ENCODE results near the gene EDDM3A.
"Not testable (repeated sequence)": the region's sequence is repeated elsewhere in the genome, so short reads cannot be mapped to it uniquely, and the experiment has no call there.

EDDM3A gene, protein sequence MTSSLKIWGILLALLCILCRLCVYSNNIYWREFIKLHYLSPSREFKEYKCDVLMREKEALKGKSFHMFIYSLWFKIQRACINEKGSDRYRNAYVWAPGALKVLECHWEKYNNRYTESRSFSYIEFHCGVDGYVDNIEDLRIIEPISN

DNA sequence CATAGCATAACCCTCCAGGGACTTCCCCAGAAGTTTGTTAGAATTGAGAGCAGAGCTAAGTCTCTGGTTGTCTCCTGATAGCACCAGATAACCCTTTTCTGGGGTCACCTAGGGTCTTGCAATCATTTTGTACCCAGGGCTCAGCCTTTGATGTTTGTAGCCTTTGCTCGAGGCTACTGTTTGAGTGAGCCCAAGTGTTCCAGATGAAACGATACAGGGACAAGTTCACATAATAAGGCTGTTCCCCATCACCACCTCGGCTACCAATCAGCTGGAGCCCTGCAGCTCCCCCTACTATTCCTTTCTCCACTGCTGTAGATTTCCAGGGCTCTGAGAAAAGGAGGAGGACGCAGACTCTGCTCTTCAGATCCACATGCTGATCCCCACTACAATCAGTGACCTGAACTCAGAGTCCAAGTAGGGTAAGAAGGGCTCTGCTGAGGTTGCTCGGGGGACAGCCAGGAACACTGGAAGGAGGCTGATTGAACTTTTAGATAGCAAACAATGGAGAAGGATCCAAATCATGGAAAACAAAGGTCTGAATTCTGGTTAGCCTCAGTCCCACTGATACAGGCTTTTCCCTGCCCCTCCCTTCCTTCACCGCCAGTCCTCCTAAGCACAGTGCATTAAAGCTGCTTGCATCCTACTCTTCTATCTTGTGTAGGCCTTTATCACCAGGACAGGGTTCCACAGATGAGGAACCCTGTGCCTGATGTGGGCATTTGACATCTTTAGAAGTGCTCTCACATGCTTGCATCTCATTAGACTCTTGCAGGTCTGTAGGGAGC lies at the start of gene EDDM3A:
Gene EDDM3A, plus strand, starts transcription at position 317 of the 788 bp plus-strand sequence. CDS start 1,694 bp downstream, outside the sequence.
- no peak for DNase-seq (ENCODE audit: low read depth)

DNA sequence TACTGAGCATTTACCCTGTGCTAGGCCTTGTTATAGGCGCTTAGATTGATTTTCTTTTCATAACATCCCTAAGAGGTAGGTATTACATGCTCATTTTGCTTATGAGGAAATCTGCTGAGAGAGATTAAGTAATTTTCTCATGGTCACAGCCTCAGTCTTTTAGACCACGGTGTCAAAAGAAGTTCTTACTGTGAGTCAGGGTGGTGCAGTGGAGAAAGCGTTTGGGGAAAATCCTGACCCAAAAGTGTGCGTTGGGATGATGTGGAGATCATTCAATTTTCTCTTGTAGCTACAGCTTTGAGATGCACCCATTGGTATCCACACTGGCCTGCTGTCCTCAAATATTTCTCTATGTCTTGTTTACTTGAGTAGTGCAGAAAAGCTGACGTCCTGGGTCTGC lies 48.9 kb upstream of the EDDM3A start:
- DNase-seq (ENCODE audit: low read depth), result no peak

DNA sequence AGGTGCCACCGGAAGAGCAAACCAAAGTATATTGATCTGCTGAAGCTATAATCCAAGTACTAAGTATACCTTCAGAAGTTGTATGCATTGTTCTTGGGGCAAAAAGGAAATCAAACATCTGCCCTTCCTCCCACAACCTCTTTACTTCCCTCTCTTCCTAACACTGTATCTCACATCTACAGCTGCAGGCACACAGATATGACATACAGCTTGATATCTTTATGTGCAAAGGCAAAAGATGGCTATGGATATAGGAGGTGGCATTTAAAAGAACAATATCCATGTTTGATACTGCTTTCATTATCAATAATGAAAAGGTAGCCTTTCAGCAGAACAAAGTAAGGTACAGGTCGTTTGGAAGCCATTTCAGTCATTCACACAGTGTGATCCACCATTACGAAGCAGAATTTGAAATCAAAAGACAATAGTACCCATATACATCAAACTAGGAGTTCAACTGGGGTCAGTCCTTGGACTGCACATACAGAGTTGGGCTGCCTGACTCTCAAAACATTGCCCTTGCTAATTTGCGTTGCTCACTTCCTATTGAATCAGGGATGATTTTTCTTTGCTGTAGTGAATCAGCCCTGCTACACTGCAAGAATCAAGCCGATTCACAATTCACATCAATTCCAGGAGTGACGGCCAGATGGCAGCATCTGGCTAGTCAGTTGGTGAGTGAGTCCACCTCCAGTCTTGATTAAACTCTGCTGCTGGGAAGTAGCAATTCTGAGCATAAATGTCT lies 48.2 kb upstream of the EDDM3A start:
- DNase-seq (ENCODE audit: low read depth), result peak; percentile 27

DNA sequence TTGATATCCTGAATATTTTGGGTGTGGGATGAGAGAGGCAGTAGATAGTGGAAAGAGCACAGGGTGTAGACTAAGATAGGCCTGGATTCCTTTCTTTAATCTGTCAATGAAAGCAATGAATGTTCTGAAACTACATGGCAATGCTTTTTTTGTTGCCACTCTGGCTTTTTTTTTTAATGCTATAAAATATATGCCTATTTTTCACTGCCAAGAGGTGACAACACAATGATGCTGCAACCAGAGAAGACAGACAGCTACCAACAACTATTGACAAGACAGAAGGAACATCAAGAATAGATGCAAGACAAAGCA lies 47.7 kb upstream of the EDDM3A start:
- DNase-seq (ENCODE audit: low read depth), result no peak

DNA sequence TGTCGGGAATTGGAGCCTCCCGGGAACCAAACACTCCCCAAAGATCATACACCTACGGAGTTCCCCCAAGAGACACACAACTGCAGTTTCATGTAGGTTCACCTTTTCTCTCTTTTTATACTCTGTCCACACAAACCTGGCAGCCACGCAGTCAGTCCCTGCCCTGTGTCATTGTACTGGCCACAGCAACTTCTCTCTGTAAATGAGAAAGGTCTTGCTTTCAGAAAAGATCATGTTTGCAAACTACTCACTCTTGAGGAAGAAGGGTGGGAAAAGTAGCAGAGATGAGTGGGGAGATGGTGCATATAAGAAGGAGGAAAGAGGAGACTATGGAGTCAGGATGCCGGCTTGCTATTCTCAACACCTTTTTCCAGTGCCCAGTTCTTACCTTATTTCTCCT lies 46.8 kb upstream of the EDDM3A start:
- no peak for DNase-seq (ENCODE audit: low read depth)

DNA sequence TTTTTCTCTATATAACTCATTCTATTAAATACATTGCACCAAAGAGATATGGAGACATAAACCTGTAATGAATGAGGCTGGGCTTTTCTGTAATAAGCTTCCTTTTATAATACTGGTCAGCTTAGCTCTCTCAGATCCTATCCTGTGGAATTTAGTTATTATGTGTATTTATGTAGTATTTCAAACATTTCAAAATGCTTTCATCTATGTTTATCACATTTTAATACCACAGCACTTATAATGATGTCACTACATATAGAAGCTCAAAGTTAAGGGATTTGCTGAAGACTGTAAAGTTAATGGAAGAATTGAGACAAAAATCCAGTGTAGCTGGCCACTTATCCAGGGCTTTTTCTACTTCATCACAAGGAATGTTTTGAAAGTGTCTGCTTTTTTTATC lies 45.8 kb upstream of the EDDM3A start:
- no peak for DNase-seq (ENCODE audit: low read depth)

DNA sequence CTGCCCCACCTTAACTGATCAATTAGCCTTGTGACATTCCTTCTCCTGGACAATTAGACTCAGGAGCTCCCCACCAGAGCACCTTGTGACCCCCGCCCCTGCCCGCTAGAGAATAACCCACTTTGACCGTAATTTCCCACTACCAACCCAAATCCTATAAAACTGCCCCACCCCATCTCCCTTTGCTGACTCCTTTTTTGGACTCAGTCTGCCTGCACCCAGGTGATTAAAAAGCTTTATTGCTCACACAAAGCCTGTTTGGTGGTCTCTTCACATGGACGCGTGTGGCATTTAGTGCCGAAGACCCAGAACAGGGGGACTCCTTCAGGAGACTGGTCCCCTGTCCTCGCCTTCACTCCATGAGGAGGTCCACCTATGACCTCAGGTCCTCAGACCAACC lies 44.7 kb upstream of the EDDM3A start:
- not testable (repeated sequence) for DNase-seq (ENCODE audit: low read depth)

DNA sequence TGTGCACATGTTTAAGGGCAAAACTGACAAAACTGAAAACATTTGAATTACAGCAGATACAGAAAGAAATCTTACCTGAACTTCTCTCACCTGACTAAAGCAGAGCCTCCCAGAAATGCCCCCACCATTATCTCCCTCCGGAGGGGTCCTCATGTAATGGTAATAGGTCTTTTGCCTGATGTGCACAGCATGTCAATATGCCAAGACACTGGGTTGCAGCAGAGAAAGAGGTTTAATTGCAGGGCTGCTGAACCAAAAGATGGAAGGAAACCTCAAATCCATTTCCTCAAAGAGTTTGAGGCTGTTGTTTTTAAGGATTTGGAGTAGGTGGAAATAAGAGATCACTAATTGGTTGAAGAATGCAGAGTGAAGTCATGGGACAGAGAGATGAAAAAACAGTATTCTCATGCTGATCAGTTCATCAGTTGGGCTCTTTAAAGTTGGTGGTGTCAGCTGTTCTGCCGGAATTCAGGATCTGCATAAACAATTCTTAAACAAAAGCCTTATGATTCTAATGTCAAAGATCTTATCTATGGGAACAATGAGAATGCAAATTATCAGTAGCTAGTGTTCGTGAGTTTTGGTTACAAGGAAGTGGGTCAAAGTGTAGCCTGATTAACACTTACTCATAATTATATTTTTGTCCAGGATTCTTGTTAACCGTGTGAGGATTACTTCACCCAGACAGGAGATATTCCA lies 38.9 kb upstream of the EDDM3A start:
- no peak for DNase-seq (ENCODE audit: low read depth)

DNA sequence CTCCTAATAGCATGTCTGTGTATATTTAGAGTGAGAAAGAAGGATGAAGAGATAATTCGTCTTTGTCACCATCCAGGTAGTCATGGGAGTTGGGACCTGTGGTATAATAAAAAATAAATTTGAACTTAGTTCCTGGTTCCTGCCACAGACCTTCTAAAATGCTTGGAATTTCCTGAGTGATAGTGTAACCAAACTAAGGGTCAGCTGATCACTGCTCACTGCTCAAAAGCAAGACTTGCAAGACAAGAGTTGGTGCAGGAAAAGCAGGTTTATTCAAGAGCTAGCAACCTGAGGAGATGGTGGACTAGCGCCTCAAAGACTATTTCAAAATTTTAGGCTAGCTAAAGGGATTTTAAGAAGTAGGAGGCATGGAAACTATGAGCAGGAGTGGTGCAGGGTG lies 38.1 kb upstream of the EDDM3A start:
- DNase-seq (ENCODE audit: low read depth), result no peak

DNA sequence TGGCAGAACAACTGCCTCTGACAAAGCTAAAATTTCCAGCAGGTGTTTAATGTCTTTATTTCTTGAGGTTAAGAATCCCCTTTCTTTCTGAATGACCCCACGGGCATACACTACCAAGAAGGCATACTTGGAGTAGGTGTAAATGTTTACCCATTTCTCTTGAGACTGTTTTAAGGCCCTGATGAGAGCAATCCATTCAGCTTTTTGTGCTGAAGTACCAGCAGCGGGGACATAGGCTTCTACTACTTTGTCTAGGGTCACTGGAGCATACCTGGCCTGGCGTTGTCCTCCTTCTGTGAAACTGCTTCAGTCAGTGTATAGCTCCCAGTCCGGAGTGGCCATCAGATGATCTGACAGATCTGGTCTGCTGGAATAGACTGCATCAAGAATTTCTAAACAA lies 34.4 kb upstream of the EDDM3A start:
- DNase-seq (ENCODE audit: low read depth), result no peak

DNA sequence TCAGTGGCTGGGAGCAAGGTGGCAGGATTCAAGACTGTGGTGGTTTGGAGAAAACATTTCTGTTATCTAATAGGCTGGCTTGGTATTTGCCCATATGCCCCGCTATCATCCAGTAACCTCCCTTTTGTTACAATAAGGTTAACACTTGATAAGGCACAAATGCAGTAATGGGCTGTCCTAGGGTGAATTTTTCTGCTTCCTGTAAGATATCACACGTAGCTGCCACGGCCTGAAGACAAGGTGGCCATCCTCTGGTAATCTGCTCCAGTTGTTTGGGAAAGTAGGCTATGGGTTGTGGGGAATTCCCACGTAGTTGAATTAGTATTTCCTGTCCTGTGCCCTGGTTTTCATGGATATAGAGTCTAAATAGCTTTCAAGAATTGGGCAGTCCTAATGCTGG lies 34.0 kb upstream of the EDDM3A start:
- no peak for DNase-seq (ENCODE audit: low read depth)

DNA sequence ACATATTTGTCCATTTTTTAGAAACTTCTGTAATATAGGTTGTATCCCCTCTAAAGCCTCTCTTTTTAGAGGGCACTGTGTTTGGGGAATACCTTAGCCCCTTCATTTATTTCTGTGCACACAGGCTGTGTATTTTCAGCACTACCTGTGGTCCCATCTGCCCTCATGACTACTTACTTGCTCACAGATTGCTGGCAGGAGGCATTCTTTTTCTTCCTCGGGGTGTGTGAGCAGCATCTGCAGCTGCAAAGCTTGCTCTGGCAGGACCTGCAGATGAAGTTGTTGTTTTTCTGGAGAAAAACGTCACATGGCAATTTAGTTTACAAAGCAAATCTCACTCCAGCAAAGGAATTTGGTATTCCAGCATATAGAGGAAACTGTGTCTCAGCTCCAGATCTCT lies 32.8 kb upstream of the EDDM3A start:
- no peak for DNase-seq (ENCODE audit: low read depth)

DNA sequence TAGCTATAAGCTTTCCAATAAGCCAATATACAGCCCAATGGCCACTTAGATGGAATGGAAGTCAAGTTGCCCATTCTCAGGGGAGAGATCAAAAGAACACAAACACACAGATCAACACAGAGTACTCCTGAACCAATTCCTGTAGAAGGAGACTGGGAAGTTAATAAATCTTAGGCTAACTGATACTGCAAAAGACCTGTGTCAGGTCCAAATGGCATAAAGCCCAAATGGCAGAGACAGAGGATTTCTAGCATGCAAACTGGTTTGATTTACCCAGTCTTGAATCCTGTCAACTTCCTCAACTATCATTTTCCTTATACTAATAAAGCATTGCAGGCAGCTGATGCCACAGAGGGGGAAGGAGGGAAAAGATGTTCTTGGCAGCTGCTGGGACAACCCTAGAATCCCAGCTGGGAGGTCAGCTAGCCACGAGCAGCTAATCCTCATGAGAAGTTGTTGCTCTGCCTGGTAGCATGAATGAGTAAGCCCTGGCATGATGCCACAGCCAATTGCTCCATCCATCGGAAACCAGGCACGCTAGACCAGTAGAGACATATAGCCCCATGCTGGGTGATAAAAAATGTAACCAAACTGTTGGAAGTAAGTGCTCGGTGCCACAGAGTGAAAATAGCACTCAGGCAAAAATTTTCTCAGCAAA lies 31.0 kb upstream of the EDDM3A start:
- no peak for DNase-seq (ENCODE audit: low read depth)

DNA sequence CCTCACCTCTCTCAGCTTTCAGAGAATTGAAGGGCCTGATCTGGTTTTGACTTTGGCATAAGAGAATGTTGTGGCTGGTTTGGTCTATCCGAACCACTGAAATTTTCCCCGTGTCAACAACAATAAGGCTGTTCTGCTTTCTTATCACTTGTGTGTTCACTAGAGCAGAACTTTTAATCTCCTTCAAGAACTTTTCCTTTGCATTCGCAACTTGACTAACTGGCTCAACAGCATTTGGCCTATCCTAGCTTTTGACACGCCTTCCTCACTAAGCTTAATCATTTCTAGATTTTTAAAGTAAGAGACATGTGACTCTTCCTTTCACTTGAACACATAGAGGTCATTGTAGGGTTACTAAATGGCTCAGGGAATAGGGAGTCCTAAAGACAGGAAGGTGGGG lies 25.9 kb upstream of the EDDM3A start:
- DNase-seq (ENCODE audit: low read depth), result no peak

DNA sequence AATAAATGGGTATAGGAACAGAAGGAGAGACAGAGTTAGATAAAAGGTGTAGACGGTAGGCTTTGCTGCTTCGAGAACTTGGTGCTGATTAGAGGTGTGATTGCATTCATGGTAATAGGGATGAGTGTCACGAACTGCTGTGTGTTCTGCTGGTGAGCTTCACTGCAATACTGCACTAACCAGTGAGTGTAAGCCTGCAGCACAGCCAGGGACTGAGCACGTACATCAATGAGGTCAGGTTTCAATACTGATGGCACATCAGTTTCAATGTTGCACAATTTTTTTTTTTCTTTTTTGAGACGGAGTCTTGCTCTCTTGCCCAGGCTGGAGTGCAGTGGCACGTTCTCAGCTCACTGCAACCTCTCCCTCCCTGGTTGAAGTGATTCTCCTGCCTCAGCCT lies 24.9 kb upstream of the EDDM3A start:
- no peak for DNase-seq (ENCODE audit: low read depth)

DNA sequence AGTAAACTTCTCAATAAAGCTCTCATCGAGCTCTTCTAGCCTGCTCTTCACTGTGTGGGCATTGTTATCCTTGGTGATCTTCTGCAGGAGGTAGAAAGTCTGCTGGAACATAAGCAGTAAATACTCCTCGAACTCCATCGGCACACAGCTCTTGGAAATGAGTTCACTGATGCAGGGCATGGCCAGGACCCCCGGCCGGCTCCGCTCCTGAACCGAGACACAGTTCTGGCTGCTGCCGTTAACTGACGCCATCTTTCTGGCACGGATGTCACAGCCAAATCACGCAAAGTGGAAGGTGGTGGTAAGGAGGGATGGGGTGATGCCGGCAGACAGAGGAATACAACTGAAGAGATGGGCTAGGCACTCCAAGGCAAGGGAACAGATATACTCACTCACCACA lies 23.7 kb upstream of the EDDM3A start:
- no peak for DNase-seq (ENCODE audit: low read depth)

DNA sequence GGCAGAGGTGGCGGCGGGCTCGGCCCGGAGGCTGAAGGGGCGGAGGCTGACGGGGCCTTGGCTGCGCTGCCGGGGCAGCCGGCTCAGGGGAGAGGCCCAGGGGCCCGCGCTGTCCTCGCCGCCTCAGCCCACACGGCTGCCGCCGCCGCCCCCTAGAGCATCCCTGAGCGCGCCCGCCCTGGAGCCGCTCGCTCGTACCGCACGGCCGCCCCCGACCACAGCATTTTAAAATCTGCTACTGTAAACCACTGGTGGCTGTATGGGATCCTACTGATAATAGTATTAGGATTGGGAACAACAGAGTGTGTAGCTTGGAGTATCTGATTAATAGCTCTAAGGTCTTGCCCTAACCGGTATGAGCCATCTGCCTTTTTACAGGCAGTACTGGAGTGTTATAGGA lies 22.2 kb upstream of the EDDM3A start:
- no peak for DNase-seq (ENCODE audit: low read depth)

DNA sequence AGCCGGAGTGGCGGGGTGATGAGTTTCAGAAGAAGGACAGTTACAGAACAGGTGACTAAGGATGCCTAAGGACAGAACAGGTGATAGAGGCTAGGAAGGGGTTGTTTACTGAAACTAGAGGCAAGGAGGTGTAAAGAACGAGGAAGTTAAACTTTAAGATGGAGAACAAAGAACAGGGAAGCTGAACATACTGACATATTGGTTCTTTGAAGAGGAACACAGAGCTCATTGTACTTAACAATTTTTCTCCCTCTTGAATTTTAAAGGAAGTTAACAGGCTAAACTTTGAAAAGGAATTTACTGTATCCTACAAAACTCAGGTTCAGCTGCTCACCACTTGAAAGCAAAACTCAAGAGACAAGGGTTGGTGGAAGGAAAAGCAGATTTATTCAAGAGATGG lies 19.6 kb upstream of the EDDM3A start:
- DNase-seq (ENCODE audit: low read depth), result not testable (repeated sequence)

DNA sequence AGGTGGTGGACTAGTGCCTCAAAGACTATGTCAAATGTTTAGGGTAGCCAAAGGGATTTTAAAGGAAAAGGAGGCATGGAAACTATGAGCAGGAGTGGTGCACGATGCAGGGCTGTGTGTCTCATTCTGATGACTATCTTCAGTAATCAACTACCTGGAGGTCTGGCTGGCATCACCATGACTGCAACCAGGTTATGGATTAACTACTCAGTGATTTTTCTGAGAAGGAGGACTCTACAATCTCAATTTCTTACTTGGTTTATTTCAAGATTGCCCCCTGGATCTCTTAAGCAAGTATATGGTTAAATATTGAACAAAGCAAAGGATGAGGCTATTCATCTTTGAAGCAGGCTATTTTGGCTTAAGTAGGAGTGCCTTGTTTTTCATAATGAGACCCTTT lies 19.2 kb upstream of the EDDM3A start:
- no peak for DNase-seq (ENCODE audit: low read depth)

DNA sequence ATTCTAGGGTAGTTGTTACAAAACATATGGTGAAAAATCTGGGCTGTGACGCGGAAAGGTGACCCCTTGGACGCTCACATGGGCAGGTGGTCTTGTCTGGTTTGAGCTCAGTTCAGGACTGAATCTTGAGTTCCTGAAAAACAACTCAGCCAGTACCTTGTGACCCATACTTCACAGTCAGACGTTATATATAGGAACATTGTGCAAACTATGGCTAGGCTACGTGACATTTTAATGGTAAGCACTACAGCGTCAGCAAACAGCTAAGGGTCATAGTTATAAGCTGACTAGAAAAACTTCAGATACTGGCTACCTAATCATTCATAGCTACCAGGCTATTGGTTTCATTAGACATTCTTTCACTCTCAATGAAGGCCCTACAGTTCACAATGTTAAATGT lies 14.8 kb upstream of the EDDM3A start:
- DNase-seq (ENCODE audit: low read depth), result no peak

DNA sequence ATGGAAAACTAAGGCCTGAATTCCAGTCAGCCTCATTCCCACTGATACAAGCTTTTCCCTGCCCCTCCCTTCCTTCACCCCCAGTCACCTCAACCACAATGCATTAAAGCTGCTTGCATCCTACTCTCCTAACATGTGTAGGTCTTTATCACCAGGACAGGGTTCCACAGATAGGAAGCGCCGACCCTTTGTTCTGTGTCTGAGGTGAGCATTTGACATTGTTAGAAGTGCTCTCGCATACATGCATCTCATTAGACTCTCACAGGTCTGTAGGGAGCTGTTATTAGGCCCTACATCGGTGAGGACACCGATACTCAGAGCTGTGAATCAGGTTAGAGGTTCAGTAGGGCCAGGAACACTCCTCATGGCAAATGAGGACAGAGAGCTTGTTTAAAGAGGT lies 13.2 kb upstream of the EDDM3A start:
- no peak for DNase-seq (ENCODE audit: low read depth)

DNA sequence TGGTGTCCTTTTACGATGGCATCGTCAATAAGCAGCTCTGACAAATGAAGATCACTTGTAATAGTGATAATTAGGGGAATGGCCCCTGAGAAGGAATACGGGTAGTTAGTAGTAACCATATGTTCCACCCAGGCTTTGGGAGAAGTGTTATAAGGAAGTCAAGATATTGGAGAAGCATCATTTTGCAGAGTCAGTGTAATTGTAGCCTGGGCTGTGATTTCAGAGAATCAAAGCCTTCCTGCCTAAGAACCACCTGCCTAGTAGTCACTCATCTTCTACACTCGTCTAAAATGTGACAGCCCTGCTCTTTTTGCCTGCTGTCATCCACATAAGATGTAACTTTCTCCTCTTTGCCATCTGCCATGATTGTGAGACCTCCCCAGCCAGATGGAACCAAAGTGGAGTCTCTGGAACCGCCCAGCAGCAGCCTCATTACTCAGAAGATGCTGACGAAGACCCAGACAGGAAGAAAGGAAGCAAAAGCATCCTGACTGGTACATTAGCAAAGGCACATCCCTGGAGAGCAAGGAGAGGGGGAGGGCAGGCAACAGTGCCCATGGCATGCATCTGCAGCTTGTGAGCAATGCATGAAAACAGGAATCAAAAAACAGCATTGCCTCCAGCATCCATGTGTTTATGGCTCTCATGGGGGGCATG lies 12.6 kb upstream of the EDDM3A start:
- no peak for DNase-seq (ENCODE audit: low read depth)
